ENCODE data around the gene PODXL.
"Not testable (repeated sequence)": the region's sequence is repeated elsewhere in the genome, so short reads cannot be mapped to it uniquely, and the experiment has no call there.

The PODXL gene

DNA sequence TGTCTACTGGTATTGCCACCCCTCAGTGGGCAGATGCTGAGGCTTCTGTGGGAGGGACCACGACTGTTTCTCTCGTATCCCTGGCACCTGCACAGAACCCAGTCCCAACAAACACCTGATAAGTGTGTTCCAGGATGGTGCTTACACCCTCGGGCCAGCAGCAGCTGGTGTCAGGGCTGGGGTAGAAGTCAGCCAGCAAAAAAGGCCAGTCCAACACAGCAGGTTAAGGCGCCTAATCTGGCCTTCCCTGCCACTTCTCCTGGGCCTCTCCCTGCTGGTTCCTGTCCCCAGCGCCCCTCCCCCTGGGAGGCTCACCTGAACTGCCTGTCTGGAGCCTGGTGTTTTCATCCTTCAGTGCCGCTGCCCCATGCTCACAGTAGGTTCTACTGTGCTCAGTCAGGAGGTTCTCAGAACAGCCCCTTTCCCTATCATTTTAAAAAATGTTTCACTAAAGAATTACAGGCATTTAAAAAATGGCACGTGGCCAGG, 20.0 kb downstream of the PODXL start:
- no peak for DNase-seq

DNA sequence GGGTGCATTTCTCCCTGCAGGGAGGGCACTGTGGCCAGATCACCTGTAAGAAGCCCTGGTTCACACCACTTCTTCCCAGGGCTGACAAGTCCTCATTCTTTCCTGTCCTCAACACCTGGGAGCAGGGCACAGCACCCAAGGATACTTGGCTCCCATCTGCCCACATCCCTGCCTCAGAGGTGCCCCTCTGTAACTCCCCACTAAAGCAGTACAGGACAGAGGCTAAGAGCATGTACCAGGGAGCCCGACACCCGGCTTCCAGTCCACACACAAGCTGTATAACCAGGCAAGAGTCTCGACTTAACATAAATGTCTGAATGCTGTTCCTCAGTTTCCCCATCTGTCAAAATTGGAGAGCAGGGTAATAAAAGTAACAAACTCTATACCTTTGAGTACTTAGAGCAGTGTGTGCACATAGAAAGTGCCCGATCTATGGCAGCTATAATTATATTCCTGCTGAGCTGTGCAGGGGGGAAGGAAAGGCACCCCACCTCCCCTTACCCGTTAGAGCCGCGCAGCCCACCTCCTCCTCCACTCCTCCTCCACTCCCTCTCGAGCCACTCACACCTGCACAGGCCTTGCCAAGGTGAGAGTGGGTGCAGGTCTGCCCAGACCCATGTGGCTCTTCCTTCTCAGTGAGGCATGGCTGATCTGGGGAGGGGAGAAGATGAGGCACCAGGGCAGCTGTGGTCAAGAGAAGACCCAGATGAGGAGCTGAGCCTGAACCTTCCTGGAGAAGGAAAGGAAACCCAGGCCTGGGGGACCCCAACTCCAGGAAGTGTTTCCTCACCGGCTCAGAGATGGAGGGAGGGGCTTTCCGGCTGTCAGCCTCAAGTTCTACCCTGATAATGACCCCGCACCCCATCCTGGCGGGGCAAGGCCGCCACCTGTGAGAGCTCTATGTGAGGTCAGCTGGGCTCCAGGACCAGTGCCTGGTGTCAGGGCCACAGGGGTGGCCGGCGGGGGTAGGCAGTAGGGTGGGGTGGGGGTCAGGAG, 22.6 kb downstream of the PODXL start:
- DNase-seq, result no peak

DNA sequence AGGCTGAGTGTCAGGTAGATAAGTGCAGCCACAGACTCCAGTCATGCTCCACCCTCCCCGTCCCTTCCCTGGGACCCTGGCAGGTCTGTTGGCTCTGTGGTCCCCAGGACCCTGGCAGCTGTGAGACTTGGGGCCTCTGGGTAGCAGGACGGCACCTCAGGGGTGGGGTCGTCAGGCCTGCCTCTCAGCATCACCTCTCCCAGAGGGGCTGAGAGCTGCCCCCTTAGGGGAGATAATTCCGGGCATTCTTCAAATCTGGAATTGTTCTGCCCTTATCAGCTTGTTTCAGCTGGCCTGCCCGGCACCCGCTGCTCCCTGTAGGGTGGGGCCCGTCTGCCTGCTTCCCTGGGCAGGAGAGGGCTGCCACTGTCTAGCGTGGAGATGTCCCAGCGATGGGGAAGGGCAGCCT, 23.3 kb downstream of the PODXL start:
- DNase-seq, result no peak

DNA sequence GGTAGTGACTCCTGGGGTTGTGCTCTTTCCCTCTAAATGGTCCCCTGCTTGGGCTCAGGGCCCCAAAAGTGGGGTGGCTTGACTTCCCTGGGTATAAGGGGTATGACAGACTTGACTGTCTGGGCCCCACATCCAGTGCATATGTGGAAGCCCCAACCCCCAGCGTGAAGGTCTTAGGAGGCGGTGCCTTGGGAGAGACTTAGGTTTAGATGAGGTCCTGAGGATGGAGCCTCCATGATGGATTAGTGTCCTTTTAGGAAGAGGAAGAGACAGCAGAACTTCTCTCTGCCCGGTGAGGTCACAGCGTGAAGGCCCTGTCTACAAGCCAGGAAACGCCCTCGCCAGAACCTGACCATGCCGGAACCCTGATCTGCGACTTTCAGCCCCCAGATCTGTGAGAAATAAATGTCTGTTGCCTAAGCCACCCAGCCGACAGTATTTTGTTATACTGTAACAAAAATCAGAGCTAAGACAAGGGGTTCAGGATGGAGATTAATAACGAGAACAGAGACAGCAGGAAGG, 23.8 kb downstream of the PODXL start:
- no peak for DNase-seq

DNA sequence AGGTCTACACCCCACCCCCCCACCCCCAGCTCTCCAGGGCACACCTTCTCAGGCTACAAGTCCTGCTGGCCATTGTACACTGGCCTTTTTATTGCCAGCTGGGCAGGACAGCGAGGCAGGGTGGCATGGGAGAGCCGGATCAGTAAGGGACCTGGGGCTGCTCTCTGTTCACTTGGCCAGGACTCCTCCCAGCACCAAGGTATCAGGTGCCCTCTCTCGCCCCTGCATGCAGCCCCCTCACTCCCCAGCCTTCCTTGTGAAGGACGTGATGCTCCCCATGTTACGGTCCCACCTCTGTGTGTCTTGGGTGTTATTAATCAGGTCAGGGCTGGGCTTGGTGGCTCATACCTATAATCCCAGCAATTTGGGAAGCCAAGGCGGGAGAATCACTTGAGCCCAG, 26.3 kb downstream of the PODXL start:
- no peak for DNase-seq

DNA sequence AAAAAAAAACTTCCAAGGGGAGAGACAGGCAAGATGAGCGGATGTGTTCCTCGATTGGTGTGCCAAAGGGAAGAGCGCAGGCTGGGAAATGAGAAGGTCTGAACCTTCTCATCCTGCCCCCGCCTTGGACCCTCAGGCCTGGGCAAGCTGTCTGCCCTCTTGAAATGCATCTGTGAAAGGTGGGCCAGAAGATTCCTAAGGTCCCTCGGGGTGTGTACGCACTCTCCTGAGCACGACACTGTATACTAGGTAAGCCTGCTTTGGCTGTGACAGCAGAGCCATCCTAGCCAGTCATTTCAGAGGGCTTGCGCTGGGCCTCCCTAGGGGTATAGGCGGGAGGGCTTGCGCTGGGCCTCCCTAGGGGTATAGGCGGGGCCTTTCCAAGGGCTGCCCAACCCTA, 26.8 kb downstream of the PODXL start:
- DNase-seq, result no peak

DNA sequence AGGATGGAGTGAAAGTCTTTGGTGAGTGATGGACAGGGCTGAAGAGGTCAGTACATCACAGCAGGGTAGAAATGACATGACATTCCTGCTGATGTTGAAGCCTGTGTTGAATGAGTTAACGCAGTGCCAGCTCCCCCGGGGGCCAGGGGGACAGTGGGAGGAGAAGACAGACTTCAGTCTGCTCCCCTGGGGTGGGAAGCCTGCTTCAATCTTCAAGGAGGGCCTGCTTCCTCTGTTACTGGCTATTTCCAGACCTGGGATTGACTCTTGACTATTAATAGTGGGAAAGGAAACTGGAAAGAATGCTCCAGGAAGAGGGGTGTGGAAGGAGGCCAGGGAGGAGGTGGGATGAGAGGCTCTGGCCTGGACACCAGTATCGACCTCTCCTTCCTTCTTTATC, 27.2 kb downstream of the PODXL start:
- no peak for DNase-seq

DNA sequence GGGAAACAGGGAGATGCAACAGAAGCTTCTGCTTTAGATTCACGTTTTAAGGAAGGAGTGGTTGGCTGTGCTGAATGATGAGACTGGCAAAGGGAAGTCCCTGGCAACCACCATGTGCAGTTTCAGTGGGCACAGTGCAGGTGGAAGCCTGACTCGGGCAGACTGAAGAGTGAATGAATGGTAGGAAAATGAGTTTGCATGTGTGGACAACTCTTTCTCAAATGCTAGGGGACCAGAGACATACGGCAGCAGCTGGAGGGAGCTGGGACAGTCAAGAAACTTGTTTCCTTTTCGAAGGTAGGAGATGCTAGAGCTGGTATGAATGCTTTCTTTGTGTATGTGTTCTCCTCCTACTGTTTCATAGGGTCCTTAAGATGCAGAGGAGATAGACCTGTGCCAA, 29.0 kb downstream of the PODXL start:
- DNase-seq, result no peak

DNA sequence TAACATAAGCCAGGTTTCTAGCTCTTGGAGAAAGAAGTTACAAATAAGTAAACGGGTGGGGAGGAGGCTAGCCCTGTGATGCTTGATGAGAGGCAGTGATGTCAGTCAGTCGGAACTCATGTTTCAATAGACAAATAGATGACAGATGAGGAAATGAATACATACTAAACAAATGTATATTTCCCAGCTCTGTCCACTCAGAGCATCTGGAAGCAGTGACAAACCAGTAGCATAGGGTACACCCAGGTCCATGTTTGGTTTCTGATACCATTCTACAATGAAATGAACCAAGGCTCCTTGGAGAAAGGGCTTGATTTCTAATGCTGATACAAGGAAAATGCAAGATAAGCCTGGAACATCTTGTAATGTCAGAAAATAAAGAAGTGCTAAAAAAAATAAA, 30.6 kb downstream of the PODXL start:
- peak; percentile 38 for DNase-seq

DNA sequence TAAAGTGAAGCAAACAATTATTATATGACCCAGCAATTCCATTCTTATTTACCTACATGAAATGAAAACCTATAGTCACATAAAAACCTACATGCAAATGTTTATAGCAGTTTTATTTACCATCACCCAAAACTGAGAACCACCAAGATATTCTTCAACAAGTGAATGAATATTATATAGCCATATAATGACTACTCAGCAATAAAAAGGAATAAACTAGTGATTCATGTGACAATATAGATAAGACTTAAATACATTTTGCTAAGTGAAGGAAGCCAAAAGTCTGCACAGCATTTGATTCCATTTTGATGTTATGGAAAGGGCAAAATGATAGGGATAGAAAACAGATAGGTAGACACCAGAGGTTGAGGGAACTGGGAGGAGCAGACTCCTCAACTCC, 31.7 kb downstream of the PODXL start:
- DNase-seq, result no peak

DNA sequence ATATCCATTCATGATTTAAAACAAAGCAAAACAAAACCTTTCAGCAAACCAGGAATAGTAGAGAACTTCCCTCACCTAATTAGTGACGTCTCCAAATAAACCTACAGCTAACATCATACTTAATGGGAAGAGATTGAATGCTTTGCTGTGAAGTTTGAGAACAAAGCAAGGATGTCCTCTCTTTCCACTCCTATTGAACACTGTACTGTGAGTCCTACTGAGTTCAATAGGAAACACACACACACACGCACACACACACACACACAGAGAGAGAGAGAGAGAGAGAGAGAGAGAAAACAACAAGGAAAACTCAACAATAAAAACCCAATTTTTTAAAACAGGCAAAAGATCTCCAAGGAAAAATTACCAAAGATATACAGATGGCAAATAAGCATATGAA, 32.3 kb downstream of the PODXL start:
- DNase-seq, result no peak

DNA sequence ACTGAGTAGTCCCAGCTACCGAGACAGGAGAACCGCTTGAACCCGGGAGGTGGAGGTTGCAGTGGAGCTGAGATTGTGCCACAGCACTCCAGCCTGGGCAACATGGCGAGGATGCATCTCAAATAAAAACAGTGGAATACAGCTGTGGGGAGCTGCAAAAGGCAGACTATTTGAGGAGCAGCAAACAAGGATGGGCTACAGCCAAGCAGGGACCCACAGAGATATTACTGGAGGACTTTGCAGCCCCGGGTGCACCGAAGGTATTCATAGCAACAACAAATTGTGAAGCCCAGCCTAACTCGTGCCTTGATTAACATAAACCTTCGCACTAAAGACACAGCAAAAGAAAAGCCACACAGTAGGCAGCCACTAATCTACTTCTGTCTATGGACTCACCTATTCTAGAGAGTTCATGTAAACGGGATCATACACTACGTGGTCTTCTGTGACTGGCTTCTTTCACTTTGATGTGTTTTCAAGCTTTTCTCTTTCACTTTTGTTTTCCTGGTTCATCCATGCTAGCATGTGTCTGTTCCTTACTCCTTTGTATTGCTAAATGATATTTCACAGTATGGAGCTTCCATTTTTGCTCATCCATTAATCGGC, 34.0 kb downstream of the PODXL start:
- DNase-seq, result peak; percentile 24

DNA sequence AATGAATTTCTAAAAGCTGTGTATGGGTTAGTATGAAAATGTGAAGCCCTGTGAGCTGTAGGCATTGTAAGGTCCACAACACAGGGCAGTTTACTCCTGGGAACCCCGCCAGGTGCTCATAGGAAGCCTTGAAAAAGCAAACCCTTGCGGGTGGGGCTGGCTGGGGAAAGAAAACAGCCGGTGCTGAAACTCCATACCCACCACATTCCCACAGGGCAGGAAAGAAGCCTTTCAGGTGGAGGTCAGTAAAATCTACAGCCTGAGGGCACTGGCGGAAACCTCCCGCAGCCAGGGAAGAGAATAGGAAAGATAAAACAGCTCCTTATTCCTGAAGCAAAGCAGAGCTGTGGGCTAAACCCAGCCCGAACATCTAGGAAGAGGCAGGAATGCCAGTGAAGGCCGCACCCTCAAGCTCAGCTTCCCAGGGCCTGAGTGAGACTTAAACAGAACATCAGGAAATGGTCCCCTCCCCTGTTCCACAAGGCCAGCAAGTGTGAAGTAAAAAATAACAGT, 34.7 kb downstream of the PODXL start:
- peak; percentile 23 for DNase-seq

DNA sequence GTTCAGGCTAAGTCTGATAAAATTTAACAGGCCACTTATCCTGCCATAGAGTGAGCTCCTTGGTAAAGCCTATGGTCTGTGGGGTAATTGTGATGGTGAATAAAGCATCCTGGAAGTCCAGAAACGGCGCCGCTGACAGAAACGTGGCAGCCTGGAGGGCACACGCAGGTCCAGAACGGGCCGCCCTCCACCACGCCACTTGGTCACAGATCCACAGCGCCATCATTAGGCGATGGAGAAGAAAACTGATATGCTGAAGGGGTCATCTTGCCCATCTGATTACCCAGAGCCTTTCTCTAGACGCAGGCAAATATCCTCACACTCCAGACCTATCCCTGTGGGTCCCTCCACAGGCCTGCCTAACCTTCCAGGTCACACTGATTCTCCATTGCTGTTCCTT, 37.8 kb downstream of the PODXL start:
- DNase-seq, result no peak

DNA sequence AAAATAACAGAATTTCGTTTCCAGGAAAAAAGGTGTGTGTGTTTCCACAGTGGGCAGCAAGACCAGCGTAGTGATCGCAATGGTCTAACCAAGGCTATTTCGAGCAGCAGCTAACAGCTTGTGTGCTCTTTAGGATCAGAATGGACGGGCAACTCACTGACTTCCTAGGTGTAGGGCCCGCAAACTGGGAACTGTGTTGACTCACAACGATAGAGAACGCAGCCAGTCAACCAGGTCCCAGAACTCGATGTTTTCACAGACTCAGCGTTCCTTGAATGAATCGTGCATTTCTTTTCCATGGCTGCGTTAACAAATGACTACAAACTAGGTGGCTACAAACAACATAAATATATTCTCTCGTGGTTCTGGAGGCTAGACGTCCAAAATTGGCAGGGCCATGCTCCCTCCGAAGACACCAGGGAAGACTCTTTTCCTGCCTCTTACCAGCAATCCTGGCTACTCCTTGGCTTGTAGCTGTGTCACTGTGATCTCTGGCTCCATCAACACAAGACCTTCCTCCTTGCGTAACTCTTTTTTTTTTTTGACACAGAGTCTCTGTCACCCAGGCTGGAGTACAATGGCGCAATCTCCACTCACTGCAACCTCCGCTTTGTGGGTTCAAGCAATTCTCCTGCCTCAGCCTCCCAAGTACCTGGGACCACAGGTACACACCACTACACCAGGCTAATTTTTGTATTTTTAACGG, 39.1 kb downstream of the PODXL start:
- no peak for DNase-seq

DNA sequence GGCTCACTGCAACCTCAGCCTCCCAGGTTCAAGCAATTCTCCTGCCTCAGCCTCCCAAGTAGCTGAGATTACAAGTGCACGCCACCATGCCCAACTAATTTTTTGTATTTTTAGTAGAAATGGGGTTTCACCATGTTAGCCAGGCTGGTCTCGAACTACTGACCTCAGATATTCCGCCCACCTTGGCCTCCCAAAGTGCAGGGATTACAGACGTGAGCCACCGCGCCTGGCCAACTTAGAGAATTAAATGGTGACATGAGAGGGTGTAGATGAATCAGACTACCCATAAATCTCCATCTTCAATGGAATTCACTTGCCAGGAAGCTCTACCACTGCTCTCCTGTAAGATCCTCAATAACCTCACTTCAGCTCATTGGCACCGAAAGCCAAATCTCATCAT, 41.0 kb downstream of the PODXL start:
- not testable (repeated sequence) for DNase-seq

DNA sequence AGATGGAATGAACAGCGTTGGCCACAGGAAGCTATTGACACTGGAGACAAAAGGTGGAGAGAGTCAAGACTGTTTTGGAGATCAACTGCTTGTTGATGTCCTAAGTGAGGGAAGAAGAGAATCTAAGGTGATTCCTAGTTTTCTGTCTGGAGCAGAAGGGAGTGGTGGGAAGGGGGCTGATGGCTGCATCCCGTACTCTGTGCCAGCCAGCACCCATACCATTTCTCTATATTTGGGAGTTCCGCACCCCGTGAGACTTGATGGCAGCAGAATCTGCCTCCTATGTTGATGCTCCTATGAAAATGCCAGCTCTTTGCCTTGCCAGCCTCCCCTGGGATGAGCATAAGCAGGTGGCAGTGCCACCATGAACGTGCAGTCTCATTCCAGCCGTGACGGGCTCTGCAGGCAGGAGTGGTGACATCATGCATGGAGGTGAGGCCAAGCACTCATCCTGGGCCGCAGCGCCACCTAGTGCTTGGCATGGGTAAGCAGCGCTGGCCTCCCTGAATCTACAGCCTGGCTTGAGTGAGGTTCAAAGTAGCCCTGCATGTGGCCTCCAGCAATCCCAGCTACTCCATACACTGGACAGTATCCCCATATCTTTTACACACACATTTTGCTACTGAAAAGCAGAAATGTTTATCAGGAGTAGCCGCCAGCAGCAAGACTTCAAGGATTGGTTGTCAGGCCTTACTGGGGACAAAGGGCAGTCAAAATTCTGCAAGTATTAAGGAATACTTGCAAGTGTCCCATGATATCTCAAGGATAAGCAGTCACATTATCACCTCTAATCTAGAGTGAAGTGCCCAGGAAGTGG, 43.0 kb downstream of the PODXL start:
- DNase-seq, result peak; percentile 78

DNA sequence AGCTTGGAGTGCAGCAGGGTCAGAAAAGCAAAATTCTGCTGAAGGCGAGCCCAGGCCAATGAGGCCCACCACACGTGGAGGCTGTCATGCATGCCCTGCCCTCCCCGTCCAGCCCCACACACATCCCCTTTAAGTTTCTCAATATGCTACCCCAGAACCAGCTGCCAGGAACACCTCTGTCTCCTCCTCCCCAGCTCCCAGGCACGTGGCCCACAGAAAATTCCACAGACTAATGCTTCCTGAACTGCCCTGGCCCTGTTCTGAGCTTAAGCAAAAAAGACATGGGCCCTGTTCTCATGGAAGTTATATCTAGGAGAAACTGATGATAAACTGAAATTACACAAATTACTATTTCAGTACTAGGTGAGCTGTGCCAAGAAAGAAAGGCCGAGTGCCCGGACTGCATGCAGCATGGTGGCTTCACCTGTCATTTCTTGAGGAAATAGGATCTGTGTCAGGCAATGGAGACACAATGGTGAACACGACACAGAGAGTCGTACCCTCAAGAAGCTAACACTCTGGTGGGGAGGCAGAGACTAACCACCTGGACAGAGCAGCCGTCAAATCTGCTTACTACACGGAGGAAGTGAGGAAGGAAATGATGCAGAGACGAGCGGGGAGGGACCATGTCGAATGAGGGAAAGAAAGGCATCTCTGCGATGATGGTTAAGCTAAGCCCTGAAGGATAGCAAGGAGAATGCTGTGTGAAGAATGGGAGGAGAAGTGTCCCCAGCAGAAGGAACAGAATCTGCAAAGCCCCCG, 44.5 kb downstream of the PODXL start:
- no peak for DNase-seq

DNA sequence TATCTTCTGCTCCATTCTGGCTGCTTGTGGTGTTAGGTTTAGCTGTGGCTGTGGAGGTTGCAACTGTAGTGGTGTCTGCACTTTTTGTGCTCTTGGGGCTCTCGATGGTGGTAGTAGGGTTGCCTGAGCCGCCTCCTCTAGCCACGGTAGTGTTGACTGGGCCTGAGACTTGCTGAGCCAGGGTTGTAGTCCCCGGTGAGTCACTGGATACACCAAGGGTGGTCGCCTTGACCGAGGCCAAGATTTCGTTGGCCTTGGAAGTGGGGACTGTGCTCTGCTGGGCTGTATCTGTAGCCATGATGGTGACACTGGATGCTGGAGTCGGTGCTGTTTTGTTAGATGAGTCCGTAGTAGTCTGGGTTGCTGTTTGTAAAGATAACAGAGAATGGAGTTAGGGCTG, 45.4 kb downstream of the PODXL start:
- no peak for DNase-seq

DNA sequence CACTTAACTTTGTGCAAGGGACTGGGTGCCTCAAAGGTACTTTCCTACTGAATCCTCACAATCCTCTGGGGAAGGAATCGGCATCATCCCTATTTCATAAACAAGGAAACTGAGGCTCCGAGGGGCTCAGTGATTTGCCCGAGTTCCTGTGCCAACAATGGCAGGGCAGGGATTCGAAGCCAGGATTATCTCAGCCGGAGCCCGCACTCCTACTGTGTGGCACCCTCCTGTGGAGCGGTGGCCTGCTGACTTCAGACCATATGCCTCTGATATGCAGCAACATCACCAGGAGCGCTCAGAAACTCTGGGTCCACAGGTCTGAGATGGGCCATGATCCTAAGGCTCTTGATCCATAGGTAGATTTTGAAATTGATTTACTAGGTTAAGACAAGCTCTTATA, 46.6 kb downstream of the PODXL start:
- DNase-seq, result no peak

Data from fibroblast of skin of abdomen (primary cell).